HG02759 (cell line): ENCODE data around the gene PTBP1.
"Not testable (repeated sequence)": the region's sequence is repeated elsewhere in the genome, so short reads cannot be mapped to it uniquely, and the experiment has no call there.

Experiments used
- ATAC-seq: cut with Tn5 transposase; IDR thresholded peaks from one replicate; pipeline ENCODE4 v1.9.1; 2021; ENCODE audit warnings: mild to moderate bottlenecking, moderate library complexity; ENCODE audit not compliant: unreplicated experiment

Gene PTBP1

DNA sequence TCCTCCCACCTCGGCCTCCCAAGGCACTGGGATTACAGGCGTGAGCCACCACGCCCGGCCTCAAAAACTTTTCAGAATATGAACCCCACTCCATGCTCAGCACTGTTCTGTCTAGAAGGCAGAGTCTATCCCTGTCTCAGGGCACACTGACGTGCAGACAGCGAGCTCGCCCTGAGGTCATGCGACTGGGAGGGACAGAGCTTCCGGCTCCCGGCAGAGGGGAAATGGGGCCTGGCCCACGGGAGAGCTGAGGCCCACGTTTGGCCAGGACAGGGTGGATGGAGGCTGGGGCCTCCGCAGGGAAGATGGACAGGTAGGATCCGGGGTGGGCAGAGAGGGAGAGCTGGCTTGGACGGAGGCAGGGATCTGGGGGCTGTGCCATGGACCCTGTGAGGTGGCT lies 27.6 kb downstream of the PTBP1 start:
- no peak for ATAC-seq

DNA sequence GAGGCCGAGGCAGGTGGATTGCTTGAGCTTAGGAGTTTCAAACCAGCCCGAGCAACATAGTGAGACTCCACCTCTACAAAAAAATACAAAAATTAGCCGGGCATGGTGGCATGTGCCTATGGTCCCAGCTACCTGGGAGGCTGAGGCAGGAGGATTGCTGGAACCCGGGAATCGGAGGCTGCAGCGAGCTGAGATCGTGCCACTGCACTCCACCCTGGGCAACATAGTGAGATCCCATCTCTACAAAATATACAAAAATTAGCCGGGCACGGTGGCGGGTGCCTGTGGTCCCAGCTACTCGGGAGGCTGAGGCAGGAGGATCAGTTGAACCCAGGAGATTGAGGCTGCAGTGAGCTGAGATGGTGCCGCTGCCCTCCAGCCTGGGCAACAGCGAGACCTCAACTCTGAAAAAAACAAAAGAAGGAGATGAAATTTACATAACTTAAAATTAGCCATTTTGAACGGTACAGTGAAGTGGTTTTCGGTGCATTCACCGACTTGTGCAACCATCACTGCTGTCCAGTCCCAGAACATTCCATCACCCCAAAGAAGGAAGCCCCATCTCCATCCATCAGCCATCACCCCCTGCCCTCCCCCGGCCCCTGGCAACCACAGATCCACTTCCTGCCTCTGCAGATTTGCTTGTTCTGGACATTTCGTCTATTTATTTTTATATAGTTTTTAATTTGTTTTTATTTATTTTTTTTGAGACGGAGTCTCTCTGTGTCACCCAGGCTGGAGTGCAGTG lies 28.8 kb downstream of the PTBP1 start:
- ATAC-seq = no peak

DNA sequence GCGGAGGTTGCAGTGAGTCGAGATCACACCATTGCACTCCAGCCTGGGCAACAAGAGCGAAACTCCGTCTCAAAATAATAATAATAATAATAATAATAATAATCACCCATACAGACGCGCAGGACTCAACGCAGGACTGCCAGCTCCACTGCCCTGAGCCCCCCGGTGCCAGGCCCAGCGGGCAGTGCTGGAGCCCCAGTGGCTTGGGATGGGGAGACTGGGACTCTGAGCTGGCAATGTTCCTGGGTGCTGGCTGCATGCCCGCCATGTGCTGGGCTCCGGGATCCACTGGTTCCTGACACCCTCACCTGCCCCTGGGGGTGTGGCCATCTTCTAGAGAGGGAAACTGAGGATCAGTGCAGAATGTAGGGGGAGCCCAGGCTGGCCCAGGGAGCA lies 30.1 kb downstream of the PTBP1 start:
- no peak for ATAC-seq

DNA sequence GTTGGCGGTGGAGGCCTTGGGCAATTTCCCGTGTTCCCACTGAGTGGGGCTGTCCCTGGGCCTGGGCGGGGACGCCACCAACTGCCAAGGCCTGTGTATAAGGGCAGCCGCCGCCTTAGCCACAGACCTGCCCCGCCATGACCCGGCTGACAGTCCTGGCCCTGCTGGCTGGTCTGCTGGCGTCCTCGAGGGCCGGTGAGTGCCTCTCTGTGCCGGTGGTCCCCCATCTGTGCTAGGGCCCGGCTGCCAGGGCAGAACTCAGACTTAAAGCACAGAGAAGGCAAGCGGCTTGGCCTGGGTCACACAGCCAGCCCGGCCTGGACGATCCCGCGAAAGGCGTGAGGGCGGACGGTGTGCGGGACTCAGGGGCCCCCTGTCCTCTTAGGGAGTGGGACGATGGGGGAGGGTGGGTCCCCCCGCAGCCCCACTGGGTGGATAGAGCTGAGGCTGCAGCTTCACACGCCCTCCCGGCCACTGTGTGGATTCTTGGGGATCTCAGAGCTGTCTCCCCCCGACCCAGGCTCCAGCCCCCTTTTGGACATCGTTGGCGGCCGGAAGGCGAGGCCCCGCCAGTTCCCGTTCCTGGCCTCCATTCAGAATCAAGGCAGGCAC lies 30.6 kb downstream of the PTBP1 start, which contains the start of gene AZU1:
Gene AZU1 (plus strand): TSS at position 128 of the 612 bp plus-strand sequence. CDS start 10 bp downstream, at position 138.
- ATAC-seq = no peak

DNA sequence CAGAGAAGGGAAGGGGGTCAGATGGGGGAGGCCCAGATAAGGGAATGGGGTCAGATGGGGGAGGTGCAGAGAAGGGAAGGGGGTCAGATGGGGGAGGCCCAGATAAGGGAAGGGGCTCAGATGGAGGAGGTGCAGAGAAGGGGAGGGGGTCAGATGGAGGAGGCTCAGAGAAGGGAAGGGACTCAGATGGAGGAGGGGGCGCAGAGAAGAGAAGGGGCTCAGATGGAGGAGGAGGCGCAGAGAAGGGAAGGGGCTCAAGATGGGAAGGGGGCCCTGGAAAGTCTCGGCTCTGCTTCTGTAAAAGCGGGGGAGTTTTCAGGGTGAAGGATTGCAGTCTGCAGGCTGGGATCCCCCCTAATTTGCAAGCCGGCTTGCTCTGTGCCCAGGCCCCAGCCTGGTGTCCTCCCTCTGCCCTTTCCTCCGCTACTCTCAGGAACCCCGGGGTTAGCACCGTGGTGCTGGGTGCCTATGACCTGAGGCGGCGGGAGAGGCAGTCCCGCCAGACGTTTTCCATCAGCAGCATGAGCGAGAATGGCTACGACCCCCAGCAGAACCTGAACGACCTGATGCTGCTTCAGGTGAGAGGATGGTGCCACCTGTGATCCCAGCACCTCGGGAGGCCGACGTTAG lies 32.0 kb downstream of the PTBP1 start:
- no peak for ATAC-seq

DNA sequence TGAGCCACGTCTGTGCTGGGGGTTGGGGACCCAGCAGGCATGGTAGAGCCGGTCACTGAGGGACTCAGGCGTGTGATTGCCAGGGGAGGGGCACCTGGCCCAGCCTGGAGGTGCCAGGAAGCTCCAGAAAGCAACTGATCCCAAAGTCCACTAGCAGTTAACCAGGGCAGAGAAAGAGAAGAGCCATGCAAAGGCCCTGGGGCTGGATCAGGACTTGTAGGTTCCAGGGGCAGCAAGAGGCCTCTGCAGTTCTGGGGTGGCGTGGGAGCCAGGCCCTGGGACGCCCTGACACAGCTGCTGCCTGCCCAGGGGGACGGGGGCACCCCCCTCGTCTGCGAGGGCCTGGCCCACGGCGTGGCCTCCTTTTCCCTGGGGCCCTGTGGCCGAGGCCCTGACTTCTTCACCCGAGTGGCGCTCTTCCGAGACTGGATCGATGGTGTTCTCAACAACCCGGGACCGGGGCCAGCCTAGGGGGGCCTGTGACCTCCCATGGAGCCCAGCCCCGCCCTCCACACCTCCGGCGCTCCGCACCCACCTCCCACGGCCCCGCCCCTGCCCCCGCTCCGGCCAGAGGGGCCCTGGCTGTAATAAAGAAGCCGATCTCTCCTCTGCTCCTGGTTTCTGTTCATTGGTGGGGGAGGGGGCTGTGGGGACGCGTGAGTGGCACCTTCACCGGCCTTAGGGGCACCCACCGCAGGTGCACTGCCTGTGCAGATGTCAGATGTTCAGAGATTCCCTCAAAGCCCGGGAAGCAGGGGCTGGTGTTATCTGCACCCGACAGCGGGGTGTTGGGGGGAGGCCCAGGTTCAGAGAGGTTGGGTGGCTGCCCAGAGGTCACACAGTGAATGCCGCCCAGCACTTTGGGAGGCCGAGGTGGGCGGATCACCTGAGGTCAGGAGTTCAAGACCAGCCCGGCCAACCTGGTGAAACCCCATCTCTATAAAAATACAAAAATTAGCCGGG lies 34.4 kb downstream of the PTBP1 start:
- ATAC-seq = no peak

DNA sequence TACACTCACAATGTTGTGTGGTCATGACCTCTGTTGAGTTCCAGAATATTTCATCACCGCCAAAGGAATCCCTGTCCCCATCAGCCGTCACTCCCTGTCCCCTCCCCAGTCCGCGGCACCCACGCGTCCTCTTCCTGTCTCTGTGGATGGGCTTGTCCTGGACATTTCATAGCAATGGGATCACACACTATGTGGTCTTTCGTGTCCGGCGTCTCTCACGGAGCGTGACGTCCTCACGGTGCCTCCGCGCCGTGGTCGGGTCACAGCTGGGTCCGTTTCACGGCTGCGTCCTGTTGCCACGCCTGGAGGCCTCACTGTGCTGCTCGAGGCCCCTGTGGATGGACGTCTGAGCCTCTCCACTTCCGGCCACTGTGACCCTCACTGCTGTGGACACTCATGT lies 37.0 kb downstream of the PTBP1 start:
- ATAC-seq = no peak

DNA sequence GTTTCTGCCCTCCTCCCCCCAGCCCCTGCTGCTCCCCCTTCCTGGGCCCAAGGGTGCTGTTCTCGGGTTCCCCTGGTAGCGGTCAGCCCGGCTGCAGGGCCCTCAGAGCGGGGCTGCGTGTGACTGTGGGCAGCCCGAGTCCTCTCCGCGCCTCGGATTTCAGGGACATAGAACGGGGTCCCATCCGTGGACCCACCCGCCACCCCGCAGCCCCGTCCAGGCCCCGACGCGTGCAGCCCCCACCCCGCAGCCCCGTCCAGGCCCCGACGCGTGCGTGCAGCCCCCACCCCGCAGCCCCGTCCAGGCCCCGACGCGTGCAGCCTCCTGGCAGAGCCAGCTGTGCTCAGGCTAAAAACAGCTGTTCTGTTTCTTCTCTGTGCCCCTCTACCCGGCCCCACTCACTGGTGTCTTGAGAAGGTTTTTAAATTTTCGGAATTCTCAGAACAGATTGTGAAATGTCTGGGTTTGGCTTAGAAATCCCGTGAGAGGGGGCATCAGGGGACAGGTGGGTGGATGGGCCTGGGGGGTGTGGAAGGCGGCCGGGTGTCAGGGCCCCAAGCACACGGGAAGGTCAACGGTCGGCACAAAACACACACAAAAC lies 38.1 kb downstream of the PTBP1 start:
- no peak for ATAC-seq

DNA sequence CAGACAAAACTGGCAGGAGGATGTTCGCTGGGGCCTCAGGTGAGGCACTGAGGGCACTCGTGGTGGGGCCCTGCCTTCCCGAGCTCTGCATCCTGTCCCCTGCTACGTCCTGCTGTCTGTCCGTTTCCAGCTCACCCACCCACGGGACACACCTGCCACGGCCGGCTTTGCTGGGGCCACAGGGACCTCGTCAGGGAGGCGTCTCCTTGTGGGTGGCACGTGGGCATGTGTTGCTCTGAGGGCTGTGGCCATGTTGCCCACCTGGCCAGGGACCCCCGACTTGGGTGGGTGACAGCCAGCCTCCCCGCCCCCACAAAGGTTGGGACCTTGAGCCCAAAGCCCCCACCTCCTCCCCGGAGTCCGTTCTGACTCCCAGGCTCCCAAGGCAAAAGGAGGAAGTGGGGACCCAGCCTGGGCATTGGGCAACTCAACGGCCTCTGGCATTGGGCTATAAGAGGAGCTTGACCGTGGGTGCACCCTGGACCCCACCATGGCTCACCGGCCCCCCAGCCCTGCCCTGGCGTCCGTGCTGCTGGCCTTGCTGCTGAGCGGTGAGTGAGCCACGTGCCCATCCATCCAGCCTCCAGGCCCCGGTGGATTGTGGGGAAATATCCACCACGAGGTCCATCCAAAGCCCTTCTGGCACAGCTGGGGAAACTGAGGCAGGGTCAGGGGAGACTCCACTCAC lies 43.4 kb downstream of the PTBP1 start, which contains the start of gene PRTN3:
Gene PRTN3 (plus strand): TSS at position 481 of the 688 bp plus-strand sequence. CDS start 10 bp downstream, at position 491.
- ATAC-seq = no peak

DNA sequence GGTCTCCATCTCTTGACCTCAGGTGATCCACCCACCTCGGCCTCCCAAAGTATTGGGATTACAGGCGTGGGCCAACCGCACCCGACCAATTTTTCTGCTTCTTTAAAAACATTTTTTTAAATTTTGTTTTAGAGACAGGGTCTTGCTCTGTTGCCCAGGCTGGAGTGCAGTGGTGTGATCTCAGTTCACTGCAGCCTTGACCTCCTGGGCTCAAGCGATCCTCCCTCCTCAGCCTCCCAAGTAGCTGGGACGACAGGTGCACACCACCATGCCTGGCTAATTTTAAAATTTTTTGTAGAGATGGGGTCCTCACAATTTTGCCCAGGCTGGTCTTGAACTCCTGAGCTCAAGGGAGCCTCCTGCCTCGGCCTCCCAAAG lies 45.5 kb downstream of the PTBP1 start:
- ATAC-seq = not testable (repeated sequence)

DNA sequence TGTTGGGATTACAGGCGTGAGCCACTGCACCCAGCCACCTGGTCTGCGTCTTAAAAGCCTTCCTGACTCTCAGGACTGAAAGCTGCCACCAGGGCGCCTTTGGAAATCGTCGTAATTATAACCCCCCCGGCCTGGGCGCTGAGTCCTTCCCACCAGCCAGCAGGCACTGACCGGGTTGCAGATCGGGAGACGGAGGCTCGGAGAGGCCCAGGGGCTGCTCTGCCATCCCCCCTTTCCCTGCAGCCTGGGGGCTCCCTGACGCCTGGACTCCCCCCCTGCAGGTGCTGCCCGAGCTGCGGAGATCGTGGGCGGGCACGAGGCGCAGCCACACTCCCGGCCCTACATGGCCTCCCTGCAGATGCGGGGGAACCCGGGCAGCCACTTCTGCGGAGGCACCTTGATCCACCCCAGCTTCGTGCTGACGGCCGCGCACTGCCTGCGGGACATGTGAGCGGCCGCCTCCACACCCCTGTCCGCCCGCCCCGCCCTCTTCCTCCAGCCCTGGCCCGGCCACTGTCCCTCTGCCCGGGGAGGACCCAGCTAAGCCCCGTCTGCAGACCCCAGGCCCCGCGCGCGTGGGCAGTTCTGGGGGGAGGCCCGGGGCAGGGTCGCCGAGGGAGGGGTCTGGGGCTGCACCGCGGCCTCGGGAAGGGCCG lies 46.1 kb downstream of the PTBP1 start:
- no peak for ATAC-seq

DNA sequence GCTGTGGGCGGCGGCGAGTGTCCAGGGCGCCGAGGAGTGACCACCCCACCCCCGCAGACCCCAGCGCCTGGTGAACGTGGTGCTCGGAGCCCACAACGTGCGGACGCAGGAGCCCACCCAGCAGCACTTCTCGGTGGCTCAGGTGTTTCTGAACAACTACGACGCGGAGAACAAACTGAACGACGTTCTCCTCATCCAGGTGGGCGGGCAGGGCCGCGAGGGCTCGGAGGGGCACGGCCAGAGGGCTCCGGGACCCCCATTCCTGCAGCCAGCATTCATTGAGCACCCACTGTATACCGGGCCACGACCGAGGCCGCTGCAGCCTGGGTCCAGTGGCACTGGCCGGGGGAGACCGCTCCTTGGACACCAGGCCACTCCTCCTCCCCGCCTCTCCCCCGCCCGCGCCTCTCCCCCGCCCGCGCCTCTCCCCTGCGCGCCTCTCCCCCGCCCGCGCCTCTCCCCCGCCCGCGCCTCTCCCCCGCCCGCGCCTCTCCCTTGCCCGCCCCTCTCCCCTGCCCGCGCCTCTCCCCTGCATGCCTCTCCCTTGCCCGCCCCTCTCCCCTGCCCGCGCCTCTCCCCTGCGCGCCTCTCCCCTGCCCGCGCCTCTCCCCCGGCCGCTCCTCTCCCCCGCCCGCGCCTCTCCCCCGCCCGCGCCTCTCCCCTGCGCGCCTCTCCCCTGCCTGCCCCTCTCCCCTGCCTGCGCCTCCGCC lies 46.7 kb downstream of the PTBP1 start:
- ATAC-seq = no peak

DNA sequence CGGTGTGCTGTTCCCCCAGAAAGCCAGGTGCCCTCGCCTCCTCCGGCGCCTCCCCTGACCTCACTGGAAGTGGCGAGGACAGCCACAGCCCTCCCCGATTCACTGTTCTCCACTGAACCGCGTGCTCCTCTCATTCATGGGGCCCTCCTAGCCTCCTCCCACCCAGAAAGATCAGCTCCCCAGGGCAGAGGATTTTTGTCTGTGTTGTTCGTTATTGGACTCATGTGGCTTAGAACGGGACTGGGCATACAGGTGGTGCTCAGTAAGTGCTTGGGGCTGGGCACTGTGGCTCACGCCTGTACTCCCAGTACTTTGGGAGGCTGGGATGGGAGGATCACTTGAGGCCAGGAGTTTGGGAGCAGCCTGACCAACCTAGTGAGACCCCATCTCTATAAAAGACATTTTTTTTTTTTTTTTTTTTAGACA lies 47.3 kb downstream of the PTBP1 start:
- no peak for ATAC-seq

DNA sequence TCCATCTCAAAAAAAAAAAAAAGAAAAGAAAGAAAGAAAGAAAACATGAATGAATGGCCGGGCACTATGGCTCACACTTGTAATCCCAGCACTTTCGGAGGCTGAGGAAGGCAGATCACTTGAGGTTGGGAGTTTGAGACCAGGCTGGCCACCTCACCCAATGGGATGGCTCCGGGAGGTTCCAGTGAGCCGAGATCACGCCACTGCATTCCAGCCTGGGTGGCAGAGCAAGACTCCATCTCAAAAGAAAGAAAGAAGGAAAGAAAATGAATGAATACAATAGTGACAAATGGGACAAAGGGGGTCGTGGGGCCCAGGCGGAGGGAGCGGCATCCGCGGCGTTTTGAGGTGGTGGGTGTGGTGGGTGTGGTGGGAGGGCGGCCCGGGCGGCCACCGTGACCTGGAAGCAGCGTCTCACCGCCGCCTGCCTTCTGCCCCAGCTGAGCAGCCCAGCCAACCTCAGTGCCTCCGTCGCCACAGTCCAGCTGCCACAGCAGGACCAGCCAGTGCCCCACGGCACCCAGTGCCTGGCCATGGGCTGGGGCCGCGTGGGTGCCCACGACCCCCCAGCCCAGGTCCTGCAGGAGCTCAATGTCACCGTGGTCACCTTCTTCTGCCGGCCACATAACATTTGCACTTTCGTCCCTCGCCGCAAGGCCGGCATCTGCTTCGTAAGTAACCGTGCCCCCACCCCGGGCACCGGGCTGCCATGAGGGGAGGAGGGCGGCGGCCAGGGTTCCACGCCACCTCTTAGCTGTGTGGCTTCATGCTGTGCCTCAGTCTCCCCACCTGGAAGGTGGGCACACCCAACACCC lies 48.7 kb downstream of the PTBP1 start:
- no peak for ATAC-seq

DNA sequence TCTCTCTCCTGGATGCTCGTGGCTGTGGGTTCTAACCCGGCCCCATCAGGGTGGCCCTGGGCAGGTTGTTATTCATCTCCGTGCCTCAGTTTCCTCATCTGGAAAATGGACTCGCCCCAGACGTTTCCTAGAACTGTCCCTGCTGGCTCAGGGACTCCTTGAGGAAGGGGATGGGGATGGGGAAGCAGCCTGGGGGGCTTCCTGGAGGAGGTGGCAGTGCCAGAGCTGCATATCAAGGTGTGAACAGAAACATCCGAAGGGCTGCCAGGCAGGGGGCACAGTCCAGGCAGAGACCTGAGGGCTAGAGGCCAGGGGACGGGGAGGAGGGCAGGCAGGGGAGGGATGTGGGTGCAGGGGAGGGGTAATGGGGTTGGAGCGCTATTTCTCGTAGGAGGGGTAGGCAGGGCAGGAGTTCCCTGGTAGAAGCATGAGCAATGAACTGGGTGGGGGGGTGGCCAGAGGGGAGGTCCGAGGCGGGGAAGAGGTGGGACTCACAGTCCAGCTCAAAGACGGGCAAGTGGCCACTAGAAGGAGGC lies 51.2 kb downstream of the PTBP1 start:
- ATAC-seq = no peak

DNA sequence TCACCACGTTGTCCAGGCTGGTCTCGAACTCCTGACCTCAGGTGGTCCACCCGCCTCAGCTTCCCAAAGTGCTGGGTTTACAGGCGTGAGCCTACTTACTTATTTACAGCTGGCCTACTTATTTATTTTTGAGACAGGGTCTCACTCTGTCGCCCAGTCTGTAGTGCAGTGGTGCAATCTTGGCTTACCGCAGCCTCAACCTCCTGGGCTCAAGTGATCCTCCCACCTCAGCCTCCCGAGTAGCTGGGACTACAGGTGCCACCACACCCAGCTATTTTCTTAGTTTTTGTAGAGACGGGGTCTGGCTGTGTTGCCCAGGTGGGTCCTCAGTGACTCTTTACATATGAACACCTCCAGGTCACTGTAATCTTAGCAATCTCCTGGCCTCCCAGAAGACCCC lies 51.9 kb downstream of the PTBP1 start:
- ATAC-seq = not testable (repeated sequence)

DNA sequence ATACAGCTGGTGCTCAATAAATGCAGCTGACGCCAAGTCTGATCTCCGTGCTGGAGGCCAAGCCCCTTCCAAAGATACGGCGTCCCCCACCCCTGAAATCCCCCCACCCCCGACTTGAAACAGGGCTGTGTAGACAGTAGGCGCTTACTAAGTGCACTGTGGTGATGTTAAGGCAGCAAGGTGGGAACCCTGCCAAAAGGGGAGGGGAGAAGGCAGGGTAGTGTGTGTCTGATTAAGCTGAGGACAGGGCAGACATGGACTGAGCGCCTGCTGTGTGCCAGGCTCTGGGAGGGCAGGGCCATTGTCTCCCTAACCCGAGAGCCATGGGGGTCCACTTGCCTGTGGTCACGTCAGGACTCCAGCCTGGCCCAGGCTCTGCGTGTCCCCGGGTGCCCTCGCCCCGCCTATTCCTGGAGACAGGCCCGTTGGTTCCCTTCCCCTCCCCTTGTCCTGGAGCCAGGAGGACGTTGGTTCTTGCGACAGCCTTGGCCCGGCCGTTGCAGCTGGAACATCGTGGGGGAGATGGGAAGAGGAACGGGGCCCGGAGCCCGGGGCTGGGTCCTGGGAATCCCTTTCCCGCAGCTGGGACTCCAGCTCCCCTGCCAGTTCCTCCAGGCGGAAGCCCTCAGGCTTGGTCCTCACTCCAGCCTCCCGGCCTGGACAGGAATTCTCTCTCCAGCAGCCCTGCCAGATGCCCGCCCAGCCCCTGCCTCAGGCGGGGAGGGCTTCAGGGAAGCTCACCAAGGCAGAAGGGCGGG lies 53.1 kb downstream of the PTBP1 start:
- no peak for ATAC-seq
